HL-60 (cell line): ENCODE measurements around the gene TBC1D24.
"Not testable (repeated sequence)": the region's sequence is repeated elsewhere in the genome, so short reads cannot be mapped to it uniquely, and the experiment has no call there.

Experiments
- GABPA ChIP-seq: IDR thresholded peaks from 2 replicates; pipeline ENCODE4 v1.6.1; 2012; ENCODE audit warnings: low read depth
- POLR2AphosphoS5 ChIP-seq: IDR thresholded peaks from 2 replicates; pipeline ENCODE4 v1.6.1; 2012; ENCODE audit warnings: low read depth
- REST ChIP-seq: IDR thresholded peaks from 2 replicates; pipeline ENCODE4 v1.6.1; 2012; ENCODE audit warnings: low read depth; ENCODE audit not compliant: insufficient replicate concordance
- TF ChIP-seq, protein P1 (sequence below): IDR thresholded peaks from one replicate; pipeline ENCODE4 v1.5.1; 2011; ENCODE audit warnings: low read length, control low read depth, inconsistent platforms; ENCODE audit not compliant: insufficient read depth

DNA sequence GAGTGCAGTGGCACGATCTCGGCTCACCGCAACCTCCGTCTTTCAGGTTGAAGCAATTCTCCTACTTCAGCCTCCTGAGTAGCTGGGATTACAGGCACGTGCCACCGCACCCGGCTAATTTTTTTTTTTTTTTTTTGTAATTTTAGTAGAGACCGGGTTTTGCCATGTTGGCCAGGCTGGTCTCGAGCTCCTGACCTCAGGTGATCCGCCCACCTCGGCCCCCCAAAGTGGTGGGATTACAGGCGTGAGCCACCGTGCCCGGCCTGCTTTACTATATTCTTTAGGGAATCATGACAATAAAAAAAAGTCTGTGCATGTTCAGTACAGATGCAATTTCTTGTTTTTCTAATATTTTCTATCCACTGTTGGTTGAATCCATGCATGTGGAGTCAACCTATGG lies 68.8 kb downstream of the TBC1D24 start:
- not testable (repeated sequence) for TF ChIP-seq POLR2AphosphoS5, REST, GABPA
- TF ChIP-seq, protein P1, sequence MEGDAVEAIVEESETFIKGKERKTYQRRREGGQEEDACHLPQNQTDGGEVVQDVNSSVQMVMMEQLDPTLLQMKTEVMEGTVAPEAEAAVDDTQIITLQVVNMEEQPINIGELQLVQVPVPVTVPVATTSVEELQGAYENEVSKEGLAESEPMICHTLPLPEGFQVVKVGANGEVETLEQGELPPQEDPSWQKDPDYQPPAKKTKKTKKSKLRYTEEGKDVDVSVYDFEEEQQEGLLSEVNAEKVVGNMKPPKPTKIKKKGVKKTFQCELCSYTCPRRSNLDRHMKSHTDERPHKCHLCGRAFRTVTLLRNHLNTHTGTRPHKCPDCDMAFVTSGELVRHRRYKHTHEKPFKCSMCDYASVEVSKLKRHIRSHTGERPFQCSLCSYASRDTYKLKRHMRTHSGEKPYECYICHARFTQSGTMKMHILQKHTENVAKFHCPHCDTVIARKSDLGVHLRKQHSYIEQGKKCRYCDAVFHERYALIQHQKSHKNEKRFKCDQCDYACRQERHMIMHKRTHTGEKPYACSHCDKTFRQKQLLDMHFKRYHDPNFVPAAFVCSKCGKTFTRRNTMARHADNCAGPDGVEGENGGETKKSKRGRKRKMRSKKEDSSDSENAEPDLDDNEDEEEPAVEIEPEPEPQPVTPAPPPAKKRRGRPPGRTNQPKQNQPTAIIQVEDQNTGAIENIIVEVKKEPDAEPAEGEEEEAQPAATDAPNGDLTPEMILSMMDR, result not testable (repeated sequence)
